Central memory CD4-positive, alpha-beta T cell (primary cell): ENCODE data around the gene ROBO1.

Source experiments
- DNase-seq: peaks from one replicate; pipeline ENCODE4 v3.0.0; 2022

Gene ROBO1

GRCh38 chr3:78825118-78825857 is 942.5 kb downstream of the ROBO1 start:
- no peak for DNase-seq

GRCh38 chr3:78823859-78824258 is 943.9 kb downstream of the ROBO1 start:
- DNase-seq, result no peak

DNA sequence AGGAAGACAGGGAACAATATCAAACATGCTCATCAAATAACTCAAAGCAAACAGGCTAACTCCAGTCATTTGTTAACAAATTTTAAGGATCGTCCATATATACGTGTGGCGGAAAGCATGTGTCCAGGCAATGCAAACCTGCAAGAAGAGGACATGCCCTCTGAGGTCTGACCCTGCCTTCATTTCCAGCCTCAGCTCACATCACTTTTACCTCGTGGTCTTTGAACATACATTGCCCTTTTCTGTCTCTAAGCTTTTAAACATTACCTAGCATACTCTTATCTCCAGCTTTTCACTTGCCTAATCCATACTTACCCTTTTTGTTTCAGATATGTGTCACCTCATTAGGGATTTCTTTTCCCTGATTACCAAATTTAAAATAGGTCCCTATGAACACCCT is 944.4 kb downstream of the ROBO1 start:
- DNase-seq, result no peak

GRCh38 chr3:78822726-78823125 is 945.1 kb downstream of the ROBO1 start:
- no peak for DNase-seq

GRCh38 chr3:78820542-78820941 is 947.3 kb downstream of the ROBO1 start:
- no peak for DNase-seq

- DNase-seq, result no peak
Measured at GRCh38 chr3:78818161-78818985, 949.4 kb downstream of the ROBO1 start.

- DNase-seq, result no peak
Measured at GRCh38 chr3:78814893-78815562, 952.8 kb downstream of the ROBO1 start.

DNA sequence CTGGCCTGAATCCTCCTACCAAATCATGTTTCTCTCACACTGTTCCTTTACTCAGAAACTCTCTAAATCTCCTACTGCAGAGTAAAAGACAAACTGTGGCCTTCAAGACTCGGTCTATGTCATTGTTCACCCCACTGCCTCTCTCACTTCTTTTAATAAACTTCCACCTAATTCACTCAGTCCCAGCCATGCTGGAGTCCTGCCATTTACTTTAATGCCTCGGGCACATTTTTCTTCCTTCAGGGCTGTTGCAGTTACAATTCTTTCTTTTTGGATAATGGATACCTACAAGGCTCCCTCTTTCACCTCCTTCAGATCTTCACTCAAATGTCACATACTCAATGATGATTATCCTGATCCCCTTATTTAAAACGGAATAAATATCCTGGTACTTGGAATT is 955.6 kb downstream of the ROBO1 start:
- no peak for DNase-seq

- DNase-seq, result no peak
Measured at GRCh38 chr3:78809966-78810365, 957.8 kb downstream of the ROBO1 start.

DNA sequence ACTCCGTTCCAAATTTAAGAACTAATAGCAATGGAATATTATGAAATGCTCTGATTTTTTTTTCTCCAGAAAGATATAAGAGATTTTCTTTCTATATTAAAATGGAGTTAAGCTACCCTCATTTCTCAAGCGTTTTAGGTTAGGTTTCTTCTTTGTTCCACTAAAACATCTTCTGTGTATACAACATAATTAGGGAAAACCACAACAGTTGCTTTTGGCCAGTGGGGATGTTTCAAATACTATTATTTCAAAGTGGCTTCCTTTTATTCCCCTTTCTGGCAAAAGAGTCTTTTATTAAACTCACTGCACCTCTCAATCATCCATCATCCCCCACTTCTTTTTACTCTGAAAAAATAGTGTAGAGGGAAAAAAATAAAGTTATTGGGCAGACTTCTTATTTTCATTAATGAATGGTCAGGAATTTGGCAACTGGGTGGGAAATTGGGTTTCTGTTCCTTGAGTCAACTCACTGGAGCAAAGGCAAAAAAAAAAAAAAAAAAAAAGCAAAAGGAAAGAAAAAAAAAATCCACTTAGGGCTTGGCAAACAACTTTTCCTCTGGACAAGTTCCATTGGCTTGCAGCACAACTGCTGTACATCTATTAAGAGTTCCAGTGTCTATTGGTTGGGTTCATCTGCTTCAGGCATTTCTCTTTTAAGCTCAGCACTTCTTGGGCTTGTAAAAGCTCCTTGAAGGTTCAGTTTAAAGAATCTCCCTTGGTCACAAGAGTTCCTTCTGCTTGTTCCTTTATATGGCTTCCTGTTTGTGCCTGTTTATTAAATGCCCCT is 963.4 kb downstream of the ROBO1 start:
- no peak for DNase-seq

- DNase-seq, result no peak
Measured at GRCh38 chr3:78802562-78802930, 965.3 kb downstream of the ROBO1 start.

GRCh38 chr3:78801926-78802561 is 965.8 kb downstream of the ROBO1 start:
- DNase-seq, result no peak

DNA sequence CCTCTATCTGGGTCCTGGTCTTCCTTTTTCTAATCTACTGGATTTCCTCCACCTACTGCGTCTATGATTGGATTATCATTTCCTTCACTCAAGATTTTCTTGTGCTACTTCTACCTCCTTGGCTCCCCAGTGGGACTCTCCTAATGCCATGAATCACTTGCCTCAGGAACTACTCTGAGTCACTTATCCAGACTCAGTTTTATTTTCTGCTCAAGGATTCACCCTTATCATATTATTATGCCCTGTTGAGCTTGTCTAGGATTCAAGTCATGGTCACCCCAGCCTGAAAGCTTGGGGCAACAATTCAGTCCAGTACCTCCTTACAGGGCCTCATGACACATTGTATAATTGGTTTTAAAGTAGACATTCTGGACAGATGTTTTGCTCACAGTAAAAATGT is 968.1 kb downstream of the ROBO1 start:
- no peak for DNase-seq

DNA sequence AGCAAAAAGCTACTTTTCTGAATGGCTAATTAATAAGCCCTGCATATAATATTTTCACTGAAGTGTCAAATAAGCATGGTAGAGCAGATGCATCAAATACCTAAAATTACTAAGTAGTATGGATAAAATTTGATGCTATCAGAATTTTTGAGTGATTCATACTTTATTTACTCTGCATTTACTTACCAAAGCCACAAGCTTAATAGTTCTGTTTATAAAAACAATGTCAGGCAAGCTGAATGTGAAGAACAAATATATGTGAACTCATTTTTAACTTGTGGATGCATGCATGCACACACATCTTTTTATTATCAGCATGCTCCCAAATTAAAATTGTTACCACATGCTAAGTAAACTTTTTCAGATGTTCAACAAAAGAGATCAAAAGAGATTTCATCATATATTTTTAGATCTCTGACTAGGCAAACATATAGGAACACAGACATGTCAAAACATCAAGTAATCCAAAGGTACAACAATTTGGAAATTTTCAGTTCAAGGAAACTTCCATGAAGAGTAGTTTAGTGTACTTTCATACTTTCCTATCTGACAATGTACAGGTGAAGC is 969.4 kb downstream of the ROBO1 start:
- DNase-seq, result no peak

DNA sequence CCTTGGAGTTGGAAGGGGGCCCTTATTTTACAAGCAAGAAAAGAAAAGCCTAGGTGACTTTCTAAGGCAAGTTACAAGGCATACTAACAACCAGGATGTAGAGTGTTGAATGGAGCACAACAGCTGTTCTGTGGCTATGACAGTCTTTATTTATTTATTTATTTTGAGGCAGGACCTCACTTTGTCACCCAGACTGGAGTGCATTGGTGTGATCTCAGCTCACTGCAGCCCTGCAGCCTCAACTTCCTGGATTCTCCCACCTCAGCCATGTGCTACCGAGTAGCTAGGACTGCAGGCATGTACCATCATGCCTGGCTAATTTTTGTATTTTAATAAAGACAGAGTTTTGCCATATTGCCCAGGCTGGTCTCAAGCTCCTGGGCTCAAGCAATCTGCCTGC is 973.4 kb downstream of the ROBO1 start:
- DNase-seq, result no peak

DNA sequence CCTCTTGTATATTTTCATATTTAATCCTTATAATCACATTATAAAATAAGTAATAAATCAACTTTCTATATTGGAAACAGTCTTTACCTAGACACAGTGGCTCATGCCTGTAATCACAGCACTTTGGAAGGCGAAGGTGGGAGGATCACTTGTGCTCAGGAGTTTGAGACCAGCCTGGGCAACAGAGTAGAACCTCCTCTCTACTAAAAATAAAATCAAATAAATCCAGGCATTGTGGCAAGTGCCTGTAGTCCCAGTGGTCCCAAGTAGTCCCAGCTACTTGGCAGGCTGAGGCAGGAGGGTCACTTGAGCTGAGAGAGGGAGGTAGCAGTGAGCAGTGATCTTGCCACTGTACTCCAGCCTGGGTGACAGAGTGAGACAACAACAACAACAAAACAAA is 975.1 kb downstream of the ROBO1 start:
- DNase-seq, result no peak

- DNase-seq, result no peak
Measured at GRCh38 chr3:78792212-78792611, 975.6 kb downstream of the ROBO1 start.

DNA sequence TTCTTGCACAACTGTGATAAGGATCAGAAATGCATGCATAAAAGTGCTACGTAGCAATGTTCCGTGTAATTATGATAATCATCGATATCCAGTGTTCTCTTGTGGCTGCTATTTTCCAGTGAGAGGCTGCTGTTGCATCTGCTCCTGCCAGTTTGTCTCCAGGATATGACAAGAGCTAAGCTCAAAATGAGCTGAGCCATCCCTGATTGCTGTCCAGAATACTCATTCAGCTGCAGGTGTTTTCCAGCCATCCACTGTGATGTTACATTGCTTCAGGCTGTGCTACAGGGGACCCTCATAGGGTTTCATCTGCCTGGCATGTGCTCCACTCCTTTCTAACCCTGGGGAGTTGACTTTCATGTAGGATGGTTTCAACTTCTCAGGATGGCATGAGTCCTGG is 976.0 kb downstream of the ROBO1 start:
- DNase-seq, result no peak

DNA sequence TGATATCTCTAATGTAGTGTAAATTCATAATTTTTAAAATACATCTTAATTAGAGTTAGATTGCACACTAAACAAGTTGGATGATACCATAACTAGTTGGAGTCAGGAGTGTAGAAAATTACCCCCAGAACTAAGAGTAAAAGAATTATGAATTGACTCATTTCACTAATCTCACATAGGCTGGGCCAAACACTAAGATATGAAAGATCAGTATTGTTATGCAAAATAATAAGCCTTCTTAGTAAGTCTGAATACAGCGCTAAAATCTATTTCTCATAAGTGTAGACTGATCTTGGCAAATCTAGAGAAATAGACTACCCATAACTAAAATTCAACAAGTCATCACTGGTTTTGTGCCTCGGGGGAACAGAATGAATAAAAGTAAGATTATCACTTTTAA is 979.0 kb downstream of the ROBO1 start:
- no peak for DNase-seq

GRCh38 chr3:78785004-78785403 is 982.8 kb downstream of the ROBO1 start:
- DNase-seq, result no peak

DNA sequence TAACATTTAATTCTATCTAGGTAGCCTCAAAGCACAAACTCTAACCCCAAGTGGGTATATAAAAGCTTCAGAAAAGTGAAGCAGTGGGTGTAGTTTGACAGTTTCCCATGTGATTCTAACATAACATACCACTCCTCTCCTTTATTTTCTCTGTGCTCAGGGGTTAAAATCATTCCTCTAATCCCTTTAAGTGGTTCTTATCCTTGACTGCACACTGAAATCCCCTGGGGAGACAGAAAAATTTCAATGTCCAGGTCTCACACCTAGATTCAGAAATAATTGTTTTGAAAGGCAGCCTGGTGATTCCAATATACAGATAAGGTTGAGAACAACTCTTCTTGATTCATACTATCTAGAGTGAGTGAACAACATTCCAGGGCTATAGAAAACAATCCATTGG is 986.4 kb downstream of the ROBO1 start:
- DNase-seq, result no peak
